HUES48 (cell line): Measurements from ENCODE around the gene IGFL3.
"Not testable (repeated sequence)": the region's sequence is repeated elsewhere in the genome, so short reads cannot be mapped to it uniquely, and the experiment has no call there.

Experiments
- H3K27ac ChIP-seq: one replicate; pipeline ENCODE4 v1.7.0; 2013; ENCODE audit warnings: low read depth, low read length, inconsistent platforms
- H3K27me3 ChIP-seq: 2 replicates; pipeline ENCODE4 v1.6.1; 2013; ENCODE audit warnings: mild to moderate bottlenecking, low read length; ENCODE audit not compliant: control insufficient read depth, insufficient read depth
- H3K36me3 ChIP-seq: 2 replicates; pipeline ENCODE4 v1.6.1; 2013; ENCODE audit warnings: low read length; ENCODE audit not compliant: control insufficient read depth, insufficient read depth
- H3K4me1 ChIP-seq: 2 replicates; pipeline ENCODE4 v1.6.1; 2013; ENCODE audit warnings: mild to moderate bottlenecking, low read length; ENCODE audit not compliant: control insufficient read depth, insufficient read depth
- H3K4me3 ChIP-seq: 2 replicates; pipeline ENCODE4 v1.5.1; 2013; ENCODE audit warnings: mild to moderate bottlenecking, low read depth, low read length
- H3K9ac ChIP-seq: 2 replicates; pipeline ENCODE4 v1.6.1; 2013; ENCODE audit warnings: mild to moderate bottlenecking, low read depth, low read length, moderate library complexity
- H3K9me3 ChIP-seq: 2 replicates; pipeline ENCODE4 v1.6.1; 2013; ENCODE audit warnings: low read length; ENCODE audit not compliant: control insufficient read depth, insufficient read depth

Gene IGFL3

GRCh38 chr19:46118136-46118535 is 6.4 kb downstream of the IGFL3 start:
- Histone ChIP-seq H3K4me3 (no peak overlapping the region), H3K4me1 (peaks cover 10% of the 10 kb centered on the region), H3K27ac (no peak overlapping the region), H3K36me3 (no peaks in the 10 kb centered on the region), H3K27me3 (no peaks in the 10 kb centered on the region), H3K9me3 (no peaks in the 10 kb centered on the region), H3K9ac (no peak overlapping the region)

GRCh38 chr19:46116121-46116520 is 8.4 kb downstream of the IGFL3 start:
- Histone ChIP-seq H3K9ac (no peak overlapping the region), H3K36me3 (no peaks in the 10 kb centered on the region), H3K9me3 (no peaks in the 10 kb centered on the region), H3K4me3 (no peak overlapping the region), H3K4me1 (no peaks in the 10 kb centered on the region), H3K27me3 (no peaks in the 10 kb centered on the region), H3K27ac (no peak overlapping the region)

- Histone ChIP-seq H3K4me3 (no peak overlapping the region), H3K36me3 (no peaks in the 10 kb centered on the region), H3K27me3 (no peaks in the 10 kb centered on the region), H3K4me1 (no peaks in the 10 kb centered on the region), H3K9me3 (no peaks in the 10 kb centered on the region), H3K27ac (no peak overlapping the region), H3K9ac (no peak overlapping the region)
Measured at GRCh38 chr19:46115396-46116106, 8.9 kb downstream of the IGFL3 start.

GRCh38 chr19:46113726-46114125 is 10.8 kb downstream of the IGFL3 start:
- no peaks in the 10 kb centered on the region for H3K36me3 ChIP-seq
- H3K27ac ChIP-seq: no peak overlapping the region
- no peaks in the 10 kb centered on the region for H3K27me3 ChIP-seq
- H3K9me3 ChIP-seq: no peaks in the 10 kb centered on the region
- H3K4me1 ChIP-seq: no peaks in the 10 kb centered on the region
- H3K9ac ChIP-seq: no peak overlapping the region
- H3K4me3 ChIP-seq: no peak overlapping the region

- no peak overlapping the region for H3K4me3 ChIP-seq
- no peaks in the 10 kb centered on the region for H3K27me3 ChIP-seq
- H3K27ac ChIP-seq: no peak overlapping the region
- no peaks in the 10 kb centered on the region for H3K36me3 ChIP-seq
- no peaks in the 10 kb centered on the region for H3K9me3 ChIP-seq
- H3K9ac ChIP-seq: no peak overlapping the region
- H3K4me1 ChIP-seq: no peaks in the 10 kb centered on the region
Measured at GRCh38 chr19:46112527-46112926, 12.0 kb downstream of the IGFL3 start.

- Histone ChIP-seq H3K4me3 (no peak overlapping the region), H3K36me3 (no peaks in the 10 kb centered on the region), H3K27me3 (no peaks in the 10 kb centered on the region), H3K9ac (no peak overlapping the region), H3K4me1 (no peaks in the 10 kb centered on the region), H3K27ac (no peak overlapping the region), H3K9me3 (no peaks in the 10 kb centered on the region)
Measured at GRCh38 chr19:46111376-46111775, 13.1 kb downstream of the IGFL3 start.

GRCh38 chr19:46109876-46110275 is 14.6 kb downstream of the IGFL3 start:
- Histone ChIP-seq H3K27me3 (no peaks in the 10 kb centered on the region), H3K36me3 (no peaks in the 10 kb centered on the region), H3K4me3 (no peak overlapping the region), H3K9me3 (no peaks in the 10 kb centered on the region), H3K4me1 (no peaks in the 10 kb centered on the region), H3K27ac (no peak overlapping the region), H3K9ac (no peak overlapping the region)

GRCh38 chr19:46107371-46107770 is 17.1 kb downstream of the IGFL3 start:
- no peaks in the 10 kb centered on the region for H3K36me3 ChIP-seq

GRCh38 chr19:46102333-46102732 is 22.2 kb downstream of the IGFL3 start:
- H3K27me3 ChIP-seq, H3K27ac ChIP-seq, H3K9me3 ChIP-seq, H3K4me1 ChIP-seq, H3K9ac ChIP-seq, H3K36me3 ChIP-seq, H3K4me3 ChIP-seq: not testable (repeated sequence)

More at GRCh38 chr19:46107371-46107770, 17.1 kb downstream of the IGFL3 start:
- no peaks in the 10 kb centered on the region for H3K9me3 ChIP-seq
- H3K27ac ChIP-seq: no peak overlapping the region
- H3K4me3 ChIP-seq: no peak overlapping the region
- no peak overlapping the region for H3K9ac ChIP-seq
- no peaks in the 10 kb centered on the region for H3K27me3 ChIP-seq
- no peaks in the 10 kb centered on the region for H3K4me1 ChIP-seq

- Histone ChIP-seq H3K4me3 (no peak overlapping the region), H3K4me1 (no peaks in the 10 kb centered on the region), H3K27me3 (no peaks in the 10 kb centered on the region), H3K9me3 (no peaks in the 10 kb centered on the region), H3K36me3 (no peaks in the 10 kb centered on the region), H3K27ac (no peak overlapping the region), H3K9ac (no peak overlapping the region)
Measured at GRCh38 chr19:46101293-46101692, 23.2 kb downstream of the IGFL3 start.

GRCh38 chr19:46100344-46100743 is 24.1 kb downstream of the IGFL3 start:
- H3K9ac ChIP-seq: no peak overlapping the region
- no peaks in the 10 kb centered on the region for H3K4me1 ChIP-seq
- no peaks in the 10 kb centered on the region for H3K27me3 ChIP-seq
- no peaks in the 10 kb centered on the region for H3K9me3 ChIP-seq
- no peak overlapping the region for H3K27ac ChIP-seq
- H3K36me3 ChIP-seq: no peaks in the 10 kb centered on the region
- H3K4me3 ChIP-seq: no peak overlapping the region
